Measurements from ENCODE around the gene MRI1.

DNA sequence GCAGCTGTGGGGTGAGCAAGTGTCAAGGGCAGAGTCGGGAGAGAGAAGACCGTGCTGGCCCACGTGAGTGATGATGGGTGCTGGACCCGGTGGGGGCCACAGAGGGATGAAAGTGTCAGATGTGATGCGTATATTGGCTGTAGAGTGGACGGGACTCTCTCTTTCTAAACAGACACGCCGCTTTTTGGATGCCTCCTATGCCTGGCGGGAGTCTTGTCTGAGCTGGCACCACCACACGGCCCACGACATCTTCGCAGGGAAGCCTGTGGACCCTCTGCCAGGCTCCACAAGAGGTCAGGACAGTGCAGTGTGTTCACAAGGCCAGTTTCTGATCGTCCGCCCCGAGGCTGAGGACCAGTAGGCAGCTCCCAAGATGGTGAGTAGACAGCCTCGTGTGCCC lies 12.9 kb upstream of the MRI1 start:
- TF ChIP-seq, protein P1, sequence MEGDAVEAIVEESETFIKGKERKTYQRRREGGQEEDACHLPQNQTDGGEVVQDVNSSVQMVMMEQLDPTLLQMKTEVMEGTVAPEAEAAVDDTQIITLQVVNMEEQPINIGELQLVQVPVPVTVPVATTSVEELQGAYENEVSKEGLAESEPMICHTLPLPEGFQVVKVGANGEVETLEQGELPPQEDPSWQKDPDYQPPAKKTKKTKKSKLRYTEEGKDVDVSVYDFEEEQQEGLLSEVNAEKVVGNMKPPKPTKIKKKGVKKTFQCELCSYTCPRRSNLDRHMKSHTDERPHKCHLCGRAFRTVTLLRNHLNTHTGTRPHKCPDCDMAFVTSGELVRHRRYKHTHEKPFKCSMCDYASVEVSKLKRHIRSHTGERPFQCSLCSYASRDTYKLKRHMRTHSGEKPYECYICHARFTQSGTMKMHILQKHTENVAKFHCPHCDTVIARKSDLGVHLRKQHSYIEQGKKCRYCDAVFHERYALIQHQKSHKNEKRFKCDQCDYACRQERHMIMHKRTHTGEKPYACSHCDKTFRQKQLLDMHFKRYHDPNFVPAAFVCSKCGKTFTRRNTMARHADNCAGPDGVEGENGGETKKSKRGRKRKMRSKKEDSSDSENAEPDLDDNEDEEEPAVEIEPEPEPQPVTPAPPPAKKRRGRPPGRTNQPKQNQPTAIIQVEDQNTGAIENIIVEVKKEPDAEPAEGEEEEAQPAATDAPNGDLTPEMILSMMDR (IDR thresholded peaks at IDR 0.05), result no peak
- TF ChIP-seq ZFX (IDR thresholded peaks at IDR 0.05; ENCODE audit: borderline replicate concordance), result no peak

Data from 22Rv1 (cell line).